Activated naive CD8-positive, alpha-beta T cell treated with anti-CD3 and anti-CD28 coated beads, Interleukin-2, amount 50 U/mL, for 24 hours (primary cell): Measurements from ENCODE around the gene FOXN4.
A peak's percentile ranks its signal among the peaks of the same experiment; 100 is the strongest.
"Not testable (repeated sequence)": the region's sequence is repeated elsewhere in the genome, so short reads cannot be mapped to it uniquely, and the experiment has no call there.

ENCODE experiments used
- ATAC-seq: fragments of 150-1000 bp; cut with Tn5 transposase; one replicate; pipeline ENCODE4 v1.10.0; 2021
- DNase-seq: peaks from one replicate; pipeline ENCODE4 v3.0.0; 2021
- H3K27ac Mint-ChIP-seq: one replicate; pipeline ENCODE4 v1.8.0; 2021; ENCODE audit warnings: mild to moderate bottlenecking, mixed read lengths
- H3K27me3 Mint-ChIP-seq: one replicate; pipeline ENCODE4 v1.8.0; 2021; ENCODE audit warnings: mixed read lengths
- H3K36me3 Mint-ChIP-seq: one replicate; pipeline ENCODE4 v1.8.0; 2021; ENCODE audit warnings: low read depth, mixed read lengths
- H3K4me1 Mint-ChIP-seq: one replicate; pipeline ENCODE4 v1.8.0; 2021; ENCODE audit warnings: mixed read lengths
- H3K4me3 Mint-ChIP-seq: one replicate; pipeline ENCODE4 v1.8.0; 2021; ENCODE audit warnings: mild to moderate bottlenecking, moderate library complexity, mixed read lengths
- H3K9me3 Mint-ChIP-seq: one replicate; pipeline ENCODE4 v1.8.0; 2021; ENCODE audit warnings: mixed read lengths

Gene FOXN4

DNA sequence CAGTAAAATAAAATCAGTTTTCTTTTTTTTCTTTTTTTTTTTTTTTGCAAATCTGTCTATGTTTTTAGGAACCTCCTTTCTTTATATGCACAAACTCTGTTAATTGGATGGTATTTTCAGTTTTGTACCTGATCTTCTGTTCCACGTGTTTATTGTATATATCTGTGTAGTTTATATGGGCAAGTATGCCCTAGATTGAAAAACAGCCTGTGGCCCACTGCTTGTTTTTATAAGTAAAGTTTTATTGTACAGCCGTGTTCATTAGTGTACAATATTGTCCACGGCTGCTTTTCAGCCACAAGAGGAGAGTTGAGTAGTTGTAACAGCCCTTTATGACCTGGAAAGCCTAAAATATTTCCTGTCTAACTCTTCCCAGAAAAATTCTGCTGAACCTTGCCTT is 19.9 kb upstream of the FOXN4 start:
- Mint-ChIP-seq H3K36me3 (no peaks in the 10 kb centered on the region), H3K4me1 (no peaks in the 10 kb centered on the region), H3K27me3 (peaks cover 4% of the 10 kb centered on the region), H3K27ac (no peak overlapping the region), H3K4me3 (no peak overlapping the region), H3K9me3 (no peaks in the 10 kb centered on the region)
- DNase-seq (no peak), ATAC-seq (no peak)

DNA sequence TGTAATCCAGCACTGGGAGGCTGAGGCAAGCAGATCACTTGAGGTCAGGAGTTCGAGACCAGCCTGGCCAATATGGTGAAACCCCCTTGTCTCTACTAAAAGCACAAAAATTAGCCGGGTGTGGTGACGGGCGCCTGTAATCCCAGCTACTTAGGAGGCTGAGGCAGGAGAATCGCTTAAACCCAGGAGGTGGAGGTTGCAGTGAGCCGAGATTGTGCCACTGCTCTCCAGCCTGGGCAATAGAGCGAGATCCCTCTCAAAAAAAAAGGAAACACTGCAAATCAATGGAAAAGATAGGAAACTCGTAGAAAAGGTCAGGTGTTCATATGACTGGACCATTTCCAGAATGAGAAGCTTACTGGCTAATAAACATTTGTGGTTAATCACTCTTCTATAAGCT is 12.2 kb upstream of the FOXN4 start:
- H3K4me1 Mint-ChIP-seq, ATAC-seq, DNase-seq, H3K4me3 Mint-ChIP-seq, H3K36me3 Mint-ChIP-seq, H3K27ac Mint-ChIP-seq, H3K9me3 Mint-ChIP-seq: not testable (repeated sequence)
- peaks cover 24% of the 10 kb centered on the region for H3K27me3 Mint-ChIP-seq

DNA sequence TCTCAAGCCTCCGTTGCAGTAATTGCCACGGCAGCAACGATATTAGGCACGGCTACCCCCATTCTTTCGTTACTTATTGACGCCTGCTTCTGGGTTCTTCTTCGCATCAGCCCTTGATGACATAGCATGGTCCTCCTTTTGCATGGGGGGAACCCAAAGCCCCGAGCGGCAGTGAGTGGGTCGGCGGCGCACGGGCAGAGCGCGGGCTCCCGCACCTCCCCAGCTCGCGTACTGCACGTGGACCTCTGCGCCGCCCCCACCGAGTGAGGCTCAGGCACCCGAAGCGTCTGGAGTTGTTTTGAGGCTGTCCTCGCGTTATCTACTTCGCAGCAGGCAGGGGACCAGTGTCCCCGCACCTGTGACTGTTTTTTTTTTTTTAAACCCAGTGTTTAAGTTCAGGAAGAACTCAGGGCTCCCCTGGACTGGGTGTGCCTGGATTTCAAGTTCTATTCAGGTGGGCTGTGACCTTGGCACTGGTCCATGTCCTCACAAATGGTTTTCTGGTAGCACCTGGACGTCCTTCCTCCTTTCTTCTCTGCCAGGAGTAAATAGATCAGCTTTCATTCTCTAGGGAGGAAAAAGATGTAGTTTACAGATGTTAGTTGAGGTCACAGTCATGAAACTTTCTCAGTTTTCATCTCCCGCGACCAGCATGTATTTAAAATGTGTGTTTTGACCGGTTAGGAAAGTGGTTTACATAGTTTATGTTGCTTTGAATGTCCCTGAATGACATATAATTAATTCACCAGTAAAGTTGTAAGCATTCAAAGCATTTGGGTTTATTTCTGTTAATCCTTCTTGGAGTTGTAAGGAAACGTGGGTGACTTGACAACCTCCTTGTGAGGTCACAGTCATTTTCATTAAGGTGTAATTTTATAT is 1.4 kb upstream of the FOXN4 start:
- no peaks in the 10 kb centered on the region for H3K36me3 Mint-ChIP-seq
- H3K4me3 Mint-ChIP-seq = peak overlapping the region; percentile 63
- H3K9me3 Mint-ChIP-seq = no peaks in the 10 kb centered on the region
- H3K27ac Mint-ChIP-seq = no peak overlapping the region
- DNase-seq = peak; percentile 14
- H3K4me1 Mint-ChIP-seq = peaks cover 9% of the 10 kb centered on the region
- ATAC-seq = no peak
- H3K27me3 Mint-ChIP-seq = peaks cover 60% of the 10 kb centered on the region

DNA sequence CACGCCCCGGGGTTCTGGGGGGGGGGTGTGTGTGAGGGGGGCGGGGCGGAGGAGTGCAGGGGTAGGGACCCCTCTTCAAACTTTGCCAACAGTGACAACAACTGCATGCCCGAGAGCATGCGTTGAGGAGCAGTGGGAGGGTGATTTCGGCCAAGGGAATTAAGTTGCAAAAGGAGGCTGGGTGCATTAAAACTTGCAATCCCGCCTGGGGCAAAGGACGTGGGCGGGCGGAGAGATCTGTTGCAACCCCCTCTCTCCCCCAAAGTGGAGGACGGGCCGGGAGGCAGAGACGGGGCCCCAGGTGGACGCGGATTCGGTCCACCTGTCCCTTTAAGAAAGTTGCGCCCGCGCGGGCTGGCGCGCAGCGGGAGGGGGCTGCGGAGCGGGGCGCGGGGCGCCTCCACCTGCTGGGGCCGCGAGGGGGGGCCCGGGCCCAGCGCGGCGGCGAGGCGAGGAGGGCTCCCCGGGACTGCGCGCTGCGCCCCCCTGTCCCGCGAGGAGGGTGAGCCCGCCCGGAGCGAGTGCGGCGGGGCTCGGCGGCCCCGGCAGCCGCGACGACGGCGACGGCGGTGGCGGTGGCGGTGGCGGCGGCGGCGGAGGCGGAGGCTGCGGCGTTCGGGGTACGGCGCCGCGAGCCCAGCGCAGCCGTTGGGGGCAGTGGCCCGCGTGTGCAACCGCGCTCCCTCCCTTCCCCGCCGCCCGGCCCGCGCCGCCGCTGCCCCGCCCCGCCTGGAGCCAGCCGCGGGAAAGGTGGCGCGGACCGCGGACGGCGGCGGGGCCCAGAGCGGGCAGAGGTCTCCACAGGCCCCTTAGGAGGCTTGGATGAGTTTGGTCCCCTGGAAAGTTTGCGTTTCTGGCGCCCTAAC is 530 bp upstream of the FOXN4 start:
- DNase-seq (peak; percentile 9), ATAC-seq (no peak)
- Mint-ChIP-seq H3K27me3 (peaks cover 60% of the 10 kb centered on the region), H3K4me1 (peaks cover 9% of the 10 kb centered on the region), H3K4me3 (peak overlapping the region; percentile 80), H3K27ac (no peak overlapping the region), H3K9me3 (no peaks in the 10 kb centered on the region), H3K36me3 (no peaks in the 10 kb centered on the region)

DNA sequence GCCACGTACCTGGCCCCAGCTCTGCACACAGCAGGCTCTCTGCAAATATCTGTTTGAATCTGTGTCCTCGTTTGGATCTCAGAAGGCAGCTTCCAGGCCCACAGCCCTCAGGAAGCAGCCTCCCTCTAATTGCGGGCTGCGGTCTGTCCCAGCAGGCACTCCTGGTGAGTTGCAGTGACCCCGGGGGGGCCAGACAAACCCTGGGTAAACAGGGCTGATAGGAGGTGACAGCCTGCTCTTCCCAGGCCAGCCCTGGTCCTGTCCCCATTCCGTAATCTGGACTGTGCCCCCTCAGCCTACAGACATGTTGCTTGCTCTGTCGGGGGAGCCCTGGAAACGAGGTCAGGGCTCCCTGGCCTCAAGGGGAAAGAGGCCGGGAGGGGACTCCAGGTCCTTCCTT is 2.0 kb downstream of the FOXN4 start:
- H3K27ac Mint-ChIP-seq = no peak overlapping the region
- H3K4me1 Mint-ChIP-seq = peaks cover 9% of the 10 kb centered on the region
- ATAC-seq = no peak
- no peak overlapping the region for H3K4me3 Mint-ChIP-seq
- H3K27me3 Mint-ChIP-seq = peaks cover 45% of the 10 kb centered on the region
- DNase-seq = no peak
- no peaks in the 10 kb centered on the region for H3K36me3 Mint-ChIP-seq
- H3K9me3 Mint-ChIP-seq = no peaks in the 10 kb centered on the region

DNA sequence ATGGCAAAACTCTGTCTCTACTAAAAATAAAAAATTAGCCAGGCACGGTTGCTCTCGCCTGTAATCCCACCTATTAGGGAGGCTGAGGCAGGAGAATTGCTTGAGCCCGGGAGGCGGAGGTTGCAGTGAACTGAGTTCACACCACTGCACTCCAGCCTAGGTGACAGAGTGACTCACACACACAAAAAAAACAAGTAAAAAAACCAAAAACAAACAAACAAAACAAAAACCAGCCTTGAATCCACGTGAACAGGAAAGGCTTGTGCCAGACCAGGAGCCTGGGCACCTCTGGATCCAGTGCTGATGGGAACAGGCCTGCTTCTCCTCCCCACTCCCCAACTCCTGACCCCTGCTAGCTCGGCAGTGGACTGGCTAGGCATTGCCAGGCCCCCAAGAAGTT is 3.5 kb downstream of the FOXN4 start:
- peaks cover 38% of the 10 kb centered on the region for H3K27me3 Mint-ChIP-seq

DNA sequence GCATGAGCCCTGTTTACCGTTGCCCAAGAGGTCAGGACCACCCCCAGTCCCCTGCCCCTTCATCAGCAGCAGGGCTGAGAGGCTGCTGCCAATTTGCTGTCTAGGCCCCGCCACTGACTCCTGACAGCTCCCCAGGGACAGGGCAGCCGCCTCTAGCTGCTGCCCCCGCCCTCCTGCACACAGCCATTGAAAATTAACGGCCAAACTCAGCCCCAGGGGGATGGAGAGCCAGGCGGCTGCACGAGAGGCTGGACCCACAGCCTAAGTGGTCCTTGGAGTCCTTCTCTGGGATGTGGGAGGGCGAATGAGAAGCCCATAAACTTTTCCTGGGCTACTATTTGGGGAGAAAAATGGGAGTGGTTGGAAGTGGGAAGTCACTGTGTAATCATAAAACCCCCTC is 4.6 kb downstream of the FOXN4 start:
- H3K4me1 Mint-ChIP-seq = peaks cover 2% of the 10 kb centered on the region
- ATAC-seq (no peak), DNase-seq (no peak)
- H3K36me3 Mint-ChIP-seq = no peaks in the 10 kb centered on the region
- no peak overlapping the region for H3K4me3 Mint-ChIP-seq
- H3K27ac Mint-ChIP-seq = no peak overlapping the region
- peaks cover 32% of the 10 kb centered on the region for H3K27me3 Mint-ChIP-seq
- no peaks in the 10 kb centered on the region for H3K9me3 Mint-ChIP-seq

More for the DNA sequence above, 3.5 kb downstream of the FOXN4 start:
- no peak for ATAC-seq
- peaks cover 7% of the 10 kb centered on the region for H3K4me1 Mint-ChIP-seq
- no peak for DNase-seq
- H3K9me3 Mint-ChIP-seq = no peaks in the 10 kb centered on the region
- no peak overlapping the region for H3K4me3 Mint-ChIP-seq
- no peak overlapping the region for H3K27ac Mint-ChIP-seq
- H3K36me3 Mint-ChIP-seq = no peaks in the 10 kb centered on the region

DNA sequence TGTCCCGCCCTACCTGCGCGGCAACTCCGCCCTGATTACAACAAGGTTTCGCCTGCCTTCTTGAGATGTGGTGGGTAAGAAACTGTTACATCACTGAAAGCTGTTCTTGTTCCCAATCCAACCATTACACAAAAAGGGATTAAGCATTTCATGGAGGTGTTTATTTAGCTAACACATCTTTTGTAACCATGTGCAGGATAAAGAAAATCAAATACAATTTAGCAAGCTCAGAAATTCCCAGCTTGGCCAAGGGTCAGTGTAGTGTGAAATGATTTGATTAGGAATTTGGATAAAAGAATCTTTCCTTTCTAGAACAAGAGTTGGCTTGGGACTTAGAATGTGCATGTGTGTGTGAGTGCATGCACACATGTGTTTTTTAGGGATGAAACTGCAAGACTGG is 6.3 kb downstream of the FOXN4 start:
- H3K9me3 Mint-ChIP-seq = no peaks in the 10 kb centered on the region
- H3K4me3 Mint-ChIP-seq = no peak overlapping the region
- no peaks in the 10 kb centered on the region for H3K4me1 Mint-ChIP-seq
- H3K36me3 Mint-ChIP-seq = no peaks in the 10 kb centered on the region
- H3K27me3 Mint-ChIP-seq = peaks cover 17% of the 10 kb centered on the region
- H3K27ac Mint-ChIP-seq = no peak overlapping the region
- ATAC-seq = no peak
- DNase-seq = no peak

DNA sequence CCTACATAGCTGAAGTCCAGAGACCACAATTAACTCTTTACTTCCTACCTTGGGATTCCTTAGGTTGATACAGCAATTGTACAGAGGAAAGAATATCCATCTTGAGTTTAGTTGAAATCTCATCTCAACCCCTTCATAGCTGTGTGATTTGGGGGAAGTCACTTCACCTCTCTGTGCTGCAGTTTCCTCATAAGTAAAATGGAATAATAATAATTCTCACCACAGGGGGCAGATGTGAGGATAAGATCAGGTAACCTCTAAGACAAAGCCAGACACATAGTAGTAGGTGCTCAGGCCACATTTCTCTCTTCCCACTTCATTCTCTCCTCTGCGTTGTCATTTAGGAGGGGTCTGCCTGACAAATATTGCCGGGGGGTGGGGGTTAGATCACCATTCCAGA is 6.7 kb downstream of the FOXN4 start:
- ATAC-seq = no peak
- no peaks in the 10 kb centered on the region for H3K4me1 Mint-ChIP-seq
- no peak overlapping the region for H3K27ac Mint-ChIP-seq
- no peak overlapping the region for H3K4me3 Mint-ChIP-seq
- no peaks in the 10 kb centered on the region for H3K9me3 Mint-ChIP-seq
- peaks cover 13% of the 10 kb centered on the region for H3K27me3 Mint-ChIP-seq
- no peaks in the 10 kb centered on the region for H3K36me3 Mint-ChIP-seq
- DNase-seq = no peak

DNA sequence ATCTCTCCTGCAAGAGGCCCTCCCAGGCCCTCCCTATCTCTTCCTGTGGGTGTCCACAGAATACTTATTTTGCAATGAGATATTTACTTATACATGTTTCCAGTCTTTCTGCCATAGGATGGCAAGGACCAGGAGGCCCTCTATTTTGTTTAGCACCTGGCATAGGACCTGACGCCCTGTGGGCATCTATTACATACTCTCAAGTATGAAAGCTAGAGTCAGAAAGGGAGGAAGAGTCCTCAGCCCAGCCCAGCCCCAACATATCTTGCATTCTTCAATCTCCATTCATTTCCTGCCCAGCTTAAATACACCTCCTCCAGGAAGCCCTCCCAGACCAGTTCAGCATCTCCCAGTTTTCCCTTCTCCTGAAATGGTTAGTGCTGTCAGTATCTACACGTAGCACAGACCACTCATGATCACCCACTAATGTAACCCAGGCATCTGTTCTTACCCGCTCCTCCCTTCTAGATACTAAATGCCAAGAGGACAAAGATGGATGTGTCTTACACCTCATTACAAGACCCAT is 7.4 kb downstream of the FOXN4 start:
- no peaks in the 10 kb centered on the region for H3K4me1 Mint-ChIP-seq
- H3K27me3 Mint-ChIP-seq = peaks cover 12% of the 10 kb centered on the region
- H3K27ac Mint-ChIP-seq = no peak overlapping the region
- DNase-seq (no peak), ATAC-seq (no peak)
- no peaks in the 10 kb centered on the region for H3K9me3 Mint-ChIP-seq
- H3K36me3 Mint-ChIP-seq = no peaks in the 10 kb centered on the region
- H3K4me3 Mint-ChIP-seq = no peak overlapping the region

DNA sequence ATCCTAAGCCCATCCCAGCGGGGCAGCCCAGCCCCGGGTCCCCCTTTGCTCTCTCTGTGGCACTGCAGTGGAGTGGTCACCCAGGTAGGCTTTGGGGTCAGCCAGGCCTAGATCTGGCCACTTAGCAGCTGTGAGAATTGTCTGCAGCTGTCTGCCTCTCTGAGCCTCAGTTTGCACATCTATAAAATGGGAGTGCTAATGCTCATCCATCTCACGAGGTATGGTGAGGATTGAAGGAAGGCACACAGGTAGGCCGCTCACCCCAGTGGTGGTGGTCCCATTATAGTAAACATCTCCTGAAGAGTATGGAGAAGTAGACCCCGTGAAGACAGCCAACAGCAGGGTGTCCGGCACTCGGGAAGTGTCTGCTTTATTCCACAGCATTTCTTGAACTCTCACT is 9.2 kb downstream of the FOXN4 start:
- no peak overlapping the region for H3K27ac Mint-ChIP-seq
- no peaks in the 10 kb centered on the region for H3K36me3 Mint-ChIP-seq
- H3K27me3 Mint-ChIP-seq = peaks cover 7% of the 10 kb centered on the region
- ATAC-seq = no peak
- H3K9me3 Mint-ChIP-seq = no peaks in the 10 kb centered on the region
- no peaks in the 10 kb centered on the region for H3K4me1 Mint-ChIP-seq
- no peak for DNase-seq
- H3K4me3 Mint-ChIP-seq = no peak overlapping the region

DNA sequence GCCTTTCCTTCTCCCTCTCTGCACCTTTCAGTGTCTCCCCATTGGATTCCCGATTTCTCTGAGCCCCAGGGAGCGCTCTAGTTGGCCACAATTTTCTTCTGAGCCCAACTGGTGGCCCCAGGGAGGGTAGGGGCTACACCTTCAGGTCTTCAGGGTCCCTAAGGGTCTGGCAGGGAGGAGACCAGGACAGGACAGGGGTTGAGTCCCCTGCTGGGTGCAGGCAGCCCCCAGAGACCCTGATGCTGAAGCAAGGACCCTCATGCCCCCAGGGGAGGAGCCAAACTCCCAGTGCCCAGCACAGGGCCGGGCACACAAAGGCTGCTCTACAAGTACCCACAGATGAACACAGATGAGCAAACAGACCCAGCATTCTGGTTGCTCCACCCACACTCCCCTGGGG is 12.7 kb downstream of the FOXN4 start:
- Mint-ChIP-seq H3K27me3 (peaks cover 11% of the 10 kb centered on the region), H3K9me3 (no peaks in the 10 kb centered on the region), H3K4me1 (no peaks in the 10 kb centered on the region), H3K4me3 (no peak overlapping the region), H3K27ac (no peak overlapping the region), H3K36me3 (no peaks in the 10 kb centered on the region)
- ATAC-seq = no peak
- DNase-seq = no peak

DNA sequence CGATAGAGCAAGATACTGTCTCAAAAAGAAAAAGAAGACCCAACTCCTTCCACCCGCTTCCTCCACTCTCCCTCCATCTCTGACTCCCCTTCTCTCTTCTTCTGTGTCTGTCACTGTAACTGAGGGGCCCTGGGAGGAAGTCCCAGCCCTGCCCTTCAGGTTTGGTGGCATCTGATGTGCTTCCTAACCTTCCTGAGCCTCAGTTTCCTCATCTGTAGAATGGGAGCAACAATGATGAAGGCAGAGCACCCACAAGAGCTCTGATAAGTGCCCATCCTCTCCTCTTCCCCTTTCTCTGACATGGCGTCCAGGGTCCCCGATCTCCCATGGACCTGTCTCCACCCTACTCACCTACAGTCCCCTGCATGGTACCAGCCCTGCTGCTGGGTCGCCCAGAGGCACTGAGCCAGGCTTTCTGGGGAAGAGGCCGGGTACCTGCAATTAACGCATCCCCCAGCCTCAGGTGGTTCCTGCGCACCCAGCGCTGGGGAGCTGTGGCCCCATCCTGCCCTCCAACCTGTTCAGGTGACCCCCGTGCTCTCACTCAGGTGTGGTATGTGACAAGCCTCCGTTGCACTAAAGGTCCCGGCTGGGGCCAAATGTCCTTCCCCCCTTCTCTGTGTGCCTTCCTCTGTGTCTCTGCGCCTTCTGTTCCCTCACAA is 13.2 kb downstream of the FOXN4 start:
- DNase-seq = no peak
- H3K27me3 Mint-ChIP-seq = peaks cover 15% of the 10 kb centered on the region
- H3K36me3 Mint-ChIP-seq = no peaks in the 10 kb centered on the region
- ATAC-seq = no peak
- H3K9me3 Mint-ChIP-seq = no peaks in the 10 kb centered on the region
- no peaks in the 10 kb centered on the region for H3K4me1 Mint-ChIP-seq
- H3K27ac Mint-ChIP-seq = no peak overlapping the region
- H3K4me3 Mint-ChIP-seq = no peak overlapping the region

DNA sequence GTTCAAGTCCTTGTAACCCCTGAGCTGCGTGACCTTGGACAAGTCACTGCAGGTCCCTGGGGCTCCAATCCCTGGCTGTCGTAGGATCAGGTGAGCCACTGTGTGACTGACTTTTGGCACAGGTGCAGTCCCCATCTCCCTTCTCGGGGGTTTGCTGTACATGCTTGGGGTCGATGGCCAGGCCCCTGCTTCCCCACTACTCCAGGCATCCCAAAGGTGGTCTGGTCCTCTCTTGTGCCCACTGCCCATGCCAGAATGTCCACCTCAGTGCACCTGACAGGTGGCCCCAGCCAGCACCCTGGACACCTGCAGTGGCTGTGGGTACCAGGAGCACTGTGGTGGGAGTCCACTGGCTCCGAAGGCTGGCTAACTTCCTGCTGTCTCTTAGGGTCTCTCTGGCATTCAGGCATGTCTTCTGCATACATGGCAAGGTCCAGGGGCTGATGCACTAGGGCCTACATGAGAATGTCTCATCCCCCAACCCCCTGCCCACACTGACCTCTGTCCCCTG is 14.7 kb downstream of the FOXN4 start:
- ATAC-seq = no peak
- Mint-ChIP-seq H3K4me3 (no peak overlapping the region), H3K36me3 (no peaks in the 10 kb centered on the region), H3K27ac (no peak overlapping the region), H3K4me1 (no peaks in the 10 kb centered on the region), H3K9me3 (no peaks in the 10 kb centered on the region), H3K27me3 (peaks cover 18% of the 10 kb centered on the region)
- no peak for DNase-seq
